HCT116 (cell line): Measurements from ENCODE around the gene RREB1. TPM values are rescaled to one million over a fixed set of nuclear protein-coding genes. Genes with fewer than 3 reads are reported as not detected.

Experiments used
- ATAC-seq: fragments of 200-7000 bp; cut with Tn5 transposase; 2 replicates; pipeline ENCODE4 v1.9.1; 2020; ENCODE audit warnings: mild to moderate bottlenecking, moderate library complexity
- BruUV-seq: library from RNA; stranded (reverse); fragments of 400-500 nt; replicated peaks from 2 replicates; lab custom pipeline; 2021; lab: Mats Ljungman, UMichigan
- CTCF ChIA-PET: fragments of 300-600 bp; sonication (Branson Sonifier 250); formaldehyde crosslinking; loops from one replicate; lab custom pipeline; 2021; ENCODE audit warnings: antibody characterized with exemption; lab: Charles Lee
- POLR2A ChIA-PET: fragments of 300-600, 350-600 bp; sonication (Branson Sonifier 250); formaldehyde crosslinking; loops from one replicate; lab custom pipeline; 2021; ENCODE audit warnings: antibody characterized with exemption; lab: Charles Lee
- RAD21 ChIA-PET, 2 experiments: fragments of 300-600 bp; sonication (Branson Sonifier 250); formaldehyde crosslinking; loops; one replicate each; lab custom pipeline; 2023; ENCODE audit warnings: low total read pairs in 2 of 2; ENCODE audit not compliant: uncharacterized antibody in 2 of 2, unreplicated experiment in 2 of 2, low non-redundant PET in 1 of 2; lab: Charles Lee
- DNase-seq: peaks from one replicate; pipeline ENCODE4 v3.0.0-alpha.2; 2010; ENCODE audit warnings: low read depth, low spot score
- H2AFZ ChIP-seq: fragments of 200-600 bp; shearing (Covaris generic), sonication (generic); 2 replicates; pipeline ENCODE4 v1.6.1; 2017; ENCODE audit warnings: low read depth, mixed run types, mixed read lengths, antibody characterized with exemption, low read length; ENCODE audit not compliant: poor library complexity, severe bottlenecking
- H3K27ac ChIP-seq: 2 replicates; pipeline ENCODE4 v1.5.1; 2012; ENCODE audit warnings: low read depth, low read length
- H3K27me3 ChIP-seq: fragments of 200-600 bp; sonication (generic); 2 replicates; pipeline ENCODE4 v1.6.1; 2016; ENCODE audit warnings: mixed run types, low read length, mixed read lengths; ENCODE audit not compliant: insufficient read depth
- H3K36me3 ChIP-seq, 2 experiments: fragments of 200-500 bp in 1 of 2; fragments of 200-600 bp in 1 of 2; sonication (Bioruptor generic) in 1 of 2; sonication (generic) in 1 of 2; 2 replicates each; pipeline versions ENCODE4 v1.5.1 to v1.6.1; 2014 to 2016; ENCODE audit warnings: low read length in 2 of 2, inconsistent platforms in 1 of 2, mixed read lengths in 1 of 2, mixed run types in 1 of 2; ENCODE audit not compliant: insufficient read depth in 2 of 2, control insufficient read depth in 1 of 2
- H3K4me1 ChIP-seq, 2 experiments: fragments of 200-600 bp in 1 of 2; sonication (generic) in 1 of 2; 2 replicates each; pipeline versions ENCODE4 v1.5.1 to v1.6.1; 2012 to 2017; ENCODE audit warnings: low read length in 2 of 2, inconsistent platforms in 1 of 2, mild to moderate bottlenecking in 1 of 2, mixed read lengths in 1 of 2, mixed run types in 1 of 2, moderate library complexity in 1 of 2; ENCODE audit not compliant: insufficient read depth in 2 of 2, control insufficient read depth in 1 of 2
- H3K4me2 ChIP-seq: fragments of 200-600 bp; sonication (generic); 2 replicates; pipeline ENCODE4 v1.6.1; 2017; ENCODE audit warnings: mixed run types, low read length, mixed read lengths
- H3K4me3 ChIP-seq, 2 experiments: fragments of 200-600 bp in 1 of 2; sonication (generic) in 1 of 2; replicated peaks in 1 of 2; 2 replicates each; pipeline ENCODE4 v1.5.1; 2011 to 2016; ENCODE audit warnings: low read length in 2 of 2, control low read depth in 1 of 2, low read depth in 1 of 2, mild to moderate bottlenecking in 1 of 2, mixed read lengths in 1 of 2, mixed run types in 1 of 2
- H3K79me2 ChIP-seq: fragments of 200-600 bp; sonication (generic); 2 replicates; pipeline ENCODE4 v1.6.1; 2017; ENCODE audit warnings: mild to moderate bottlenecking, mixed run types, low read length, moderate library complexity, mixed read lengths; ENCODE audit not compliant: insufficient read depth
- H3K9ac ChIP-seq: fragments of 200-600 bp; sonication (generic); 2 replicates; pipeline ENCODE4 v1.6.1; 2016; ENCODE audit warnings: low read length, mixed read lengths
- H3K9me2 ChIP-seq: fragments of 200-600 bp; sonication (generic), shearing (Covaris generic); 2 replicates; pipeline ENCODE4 v1.6.1; 2017; ENCODE audit warnings: mixed run types, mild to moderate bottlenecking, moderate library complexity; ENCODE audit not compliant: insufficient read depth
- H3K9me3 ChIP-seq, 2 experiments: fragments of 200-500 bp in 1 of 2; fragments of 200-600 bp in 1 of 2; sonication (Bioruptor generic) in 1 of 2; sonication (generic) in 1 of 2; 2 replicates each; pipeline ENCODE4 v1.6.1; 2014 to 2017; ENCODE audit warnings: low read length in 2 of 2, mixed read lengths in 2 of 2, inconsistent platforms in 1 of 2, low read depth in 1 of 2, mild to moderate bottlenecking in 1 of 2, mixed run types in 1 of 2, moderate library complexity in 1 of 2; ENCODE audit not compliant: control insufficient read depth in 1 of 2, insufficient read depth in 1 of 2
- H4K20me1 ChIP-seq: fragments of 200-600 bp; sonication (generic), shearing (Covaris generic); 2 replicates; pipeline ENCODE4 v1.6.1; 2017; ENCODE audit warnings: mixed run types, mild to moderate bottlenecking, moderate library complexity; ENCODE audit not compliant: insufficient read depth
- CBX3 ChIP-seq: IDR thresholded peaks from 2 replicates; pipeline ENCODE4 v1.6.1; 2012; ENCODE audit warnings: low read depth
- CEBPB ChIP-seq: IDR thresholded peaks from 2 replicates; pipeline ENCODE4 v1.6.1; 2012; ENCODE audit warnings: low read depth
- EGR1 ChIP-seq: IDR thresholded peaks from 2 replicates; pipeline ENCODE4 v1.6.1; 2012; ENCODE audit warnings: low read depth
- EZH2 ChIP-seq: fragments of 200-600 bp; sonication (generic); IDR thresholded peaks from 2 replicates; pipeline ENCODE4 v1.6.1; 2017; ENCODE audit warnings: antibody characterized with exemption, mixed run types
- EZH2phosphoT487 ChIP-seq: fragments of 200-600 bp; IDR thresholded peaks from 2 replicates; pipeline ENCODE4 v1.6.1; 2018; ENCODE audit warnings: antibody characterized with exemption, borderline replicate concordance
- FOSL1 ChIP-seq: IDR thresholded peaks from 2 replicates; pipeline ENCODE4 v1.6.1; 2012; ENCODE audit warnings: low read depth
- JUND ChIP-seq: IDR thresholded peaks from 2 replicates; pipeline ENCODE4 v1.6.1; 2012
- POLR2A ChIP-seq: IDR thresholded peaks from 2 replicates; pipeline ENCODE4 v1.7.0; 2011; ENCODE audit warnings: borderline replicate concordance; ENCODE audit not compliant: insufficient read depth, insufficient read length; ENCODE audit errors: extremely low read depth
- POLR2AphosphoS5 ChIP-seq: IDR thresholded peaks from 2 replicates; pipeline ENCODE4 v1.6.1; 2011; ENCODE audit warnings: mild to moderate bottlenecking, low read depth, low read length, moderate library complexity
- SIN3A ChIP-seq: IDR thresholded peaks from 2 replicates; pipeline ENCODE4 v1.6.1; 2012; ENCODE audit warnings: low read depth
- SP1 ChIP-seq: IDR thresholded peaks from 2 replicates; pipeline ENCODE4 v1.6.1; 2012; ENCODE audit warnings: low read depth
- SRF ChIP-seq: IDR thresholded peaks from 2 replicates; pipeline ENCODE4 v1.6.1; 2012; ENCODE audit warnings: low read depth
- TCF7L2 ChIP-seq: IDR thresholded peaks from 2 replicates; pipeline ENCODE4 v1.7.0; 2011; ENCODE audit warnings: borderline replicate concordance, inconsistent platforms; ENCODE audit not compliant: insufficient read depth, insufficient read length; ENCODE audit errors: extremely low read depth
- YY1 ChIP-seq: IDR thresholded peaks from 2 replicates; pipeline ENCODE4 v1.6.1; 2011; ENCODE audit warnings: low read length, low read depth, moderate library complexity, mild to moderate bottlenecking; ENCODE audit not compliant: insufficient replicate concordance; ENCODE audit errors: extremely low read depth
- ZFX ChIP-seq: fragments of 450-650 bp; IDR thresholded peaks from 2 replicates; pipeline ENCODE4 v1.6.1; 2017
- ZNF274 ChIP-seq: fragments of 200-500 bp; sonication (Bioruptor generic); IDR thresholded peaks from 2 replicates; pipeline ENCODE4 v1.6.1; 2014; ENCODE audit warnings: mild to moderate bottlenecking, low read depth, low read length, inconsistent platforms
- intact Hi-C: fragments of 100-400 bp; cut with micrococcal nuclease; formaldehyde crosslinking; loops from 2 replicates; pipeline ENCODE4 v1.10.0; 2022
- total RNA-seq: library from RNA; stranded (reverse); gene quantifications from one replicate; pipeline ENCODE4 v1.2.1, GENCODE V29; 2021; ENCODE audit not compliant: unreplicated experiment
- TF ChIP-seq, protein P1 (sequence below): IDR thresholded peaks from 2 replicates; pipeline ENCODE4 v1.6.1; 2011; ENCODE audit warnings: mild to moderate bottlenecking, low read length, moderate library complexity; ENCODE audit not compliant: insufficient replicate concordance; ENCODE audit errors: extremely low read depth
- TF ChIP-seq, protein P2 (sequence below), 3 experiments: fragments of 200-600 bp in 1 of 3; sonication (generic) in 1 of 3; IDR thresholded peaks in 2 of 3; conservative IDR thresholded peaks in 1 of 3; 2 replicates each; pipeline ENCODE4 v1.5.1; 2012 to 2017; ENCODE audit warnings: low read depth in 2 of 3, low read length in 2 of 3, antibody characterized with exemption in 1 of 3, borderline replicate concordance in 1 of 3, control low read depth in 1 of 3, mild to moderate bottlenecking in 1 of 3, mixed read lengths in 1 of 3, mixed run types in 1 of 3, moderate library complexity in 1 of 3; ENCODE audit not compliant: insufficient read depth in 1 of 3
- TF ChIP-seq, protein P3 (sequence below): IDR thresholded peaks from 2 replicates; pipeline ENCODE4 v1.6.1; 2012
- TF ChIP-seq, protein P4 (sequence below): IDR thresholded peaks from 2 replicates; pipeline ENCODE4 v1.6.1; 2012

Gene RREB1
- total RNA-seq, 1 experiment from 2014 or later: 47.9 TPM

DNA sequence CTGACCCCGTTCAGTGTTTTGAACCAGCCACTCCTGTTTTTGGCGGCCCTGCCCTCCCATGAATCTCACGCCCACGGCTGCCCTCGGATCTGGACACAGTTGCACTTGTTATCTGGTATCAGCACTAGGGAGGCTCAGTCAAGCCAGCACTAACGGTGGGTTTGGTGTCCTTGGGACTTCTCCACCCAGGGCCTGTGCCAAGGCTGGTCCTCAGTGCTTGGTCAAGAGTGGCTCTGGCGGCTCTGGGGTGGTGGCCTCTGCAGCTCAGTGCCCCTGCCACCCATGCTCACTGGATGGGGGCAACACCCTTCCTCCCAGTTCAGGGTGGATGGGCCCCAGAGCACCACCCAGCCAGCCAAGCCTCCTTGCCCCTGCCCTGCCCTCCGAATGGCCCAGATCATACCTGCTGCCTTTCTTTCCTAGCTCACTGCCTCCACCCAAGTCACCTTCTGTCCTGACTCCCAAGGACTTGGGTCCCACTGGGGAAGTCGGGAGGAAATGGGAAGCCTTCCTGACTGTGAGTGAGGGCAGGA, 150.5 kb downstream of the RREB1 start:
- RAD21 ChIA-PET: no interaction called here
- no peak for TF ChIP-seq TCF7L2
- no peak for TF ChIP-seq EZH2phosphoT487
- TF ChIP-seq SP1: no peak
- TF ChIP-seq ZFX: no peak
- TF ChIP-seq, protein P1, sequence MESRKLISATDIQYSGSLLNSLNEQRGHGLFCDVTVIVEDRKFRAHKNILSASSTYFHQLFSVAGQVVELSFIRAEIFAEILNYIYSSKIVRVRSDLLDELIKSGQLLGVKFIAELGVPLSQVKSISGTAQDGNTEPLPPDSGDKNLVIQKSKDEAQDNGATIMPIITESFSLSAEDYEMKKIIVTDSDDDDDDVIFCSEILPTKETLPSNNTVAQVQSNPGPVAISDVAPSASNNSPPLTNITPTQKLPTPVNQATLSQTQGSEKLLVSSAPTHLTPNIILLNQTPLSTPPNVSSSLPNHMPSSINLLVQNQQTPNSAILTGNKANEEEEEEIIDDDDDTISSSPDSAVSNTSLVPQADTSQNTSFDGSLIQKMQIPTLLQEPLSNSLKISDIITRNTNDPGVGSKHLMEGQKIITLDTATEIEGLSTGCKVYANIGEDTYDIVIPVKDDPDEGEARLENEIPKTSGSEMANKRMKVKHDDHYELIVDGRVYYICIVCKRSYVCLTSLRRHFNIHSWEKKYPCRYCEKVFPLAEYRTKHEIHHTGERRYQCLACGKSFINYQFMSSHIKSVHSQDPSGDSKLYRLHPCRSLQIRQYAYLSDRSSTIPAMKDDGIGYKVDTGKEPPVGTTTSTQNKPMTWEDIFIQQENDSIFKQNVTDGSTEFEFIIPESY: no peak
- no peak for TF ChIP-seq SRF
- TF ChIP-seq YY1: no peak
- TF ChIP-seq EGR1: no peak
- TF ChIP-seq, protein P2, sequence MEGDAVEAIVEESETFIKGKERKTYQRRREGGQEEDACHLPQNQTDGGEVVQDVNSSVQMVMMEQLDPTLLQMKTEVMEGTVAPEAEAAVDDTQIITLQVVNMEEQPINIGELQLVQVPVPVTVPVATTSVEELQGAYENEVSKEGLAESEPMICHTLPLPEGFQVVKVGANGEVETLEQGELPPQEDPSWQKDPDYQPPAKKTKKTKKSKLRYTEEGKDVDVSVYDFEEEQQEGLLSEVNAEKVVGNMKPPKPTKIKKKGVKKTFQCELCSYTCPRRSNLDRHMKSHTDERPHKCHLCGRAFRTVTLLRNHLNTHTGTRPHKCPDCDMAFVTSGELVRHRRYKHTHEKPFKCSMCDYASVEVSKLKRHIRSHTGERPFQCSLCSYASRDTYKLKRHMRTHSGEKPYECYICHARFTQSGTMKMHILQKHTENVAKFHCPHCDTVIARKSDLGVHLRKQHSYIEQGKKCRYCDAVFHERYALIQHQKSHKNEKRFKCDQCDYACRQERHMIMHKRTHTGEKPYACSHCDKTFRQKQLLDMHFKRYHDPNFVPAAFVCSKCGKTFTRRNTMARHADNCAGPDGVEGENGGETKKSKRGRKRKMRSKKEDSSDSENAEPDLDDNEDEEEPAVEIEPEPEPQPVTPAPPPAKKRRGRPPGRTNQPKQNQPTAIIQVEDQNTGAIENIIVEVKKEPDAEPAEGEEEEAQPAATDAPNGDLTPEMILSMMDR (IDR thresholded peaks at IDR 0.05 in 2 of 3, conservative IDR thresholded peaks at IDR 0.05 in 1 of 3; ENCODE audit: borderline replicate concordance in 1 of 3, insufficient read depth in 1 of 3, low read depth in 2 of 3, low read length in 2 of 3): no peak
- no peak for TF ChIP-seq JUND
- TF ChIP-seq POLR2AphosphoS5: no peak
- no peak for TF ChIP-seq FOSL1
- TF ChIP-seq, protein P3, sequence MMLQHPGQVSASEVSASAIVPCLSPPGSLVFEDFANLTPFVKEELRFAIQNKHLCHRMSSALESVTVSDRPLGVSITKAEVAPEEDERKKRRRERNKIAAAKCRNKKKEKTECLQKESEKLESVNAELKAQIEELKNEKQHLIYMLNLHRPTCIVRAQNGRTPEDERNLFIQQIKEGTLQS: no peak
- no peak for TF ChIP-seq EZH2
- TF ChIP-seq POLR2A: no peak
- TF ChIP-seq CEBPB: no peak
- no peak for TF ChIP-seq ZNF274
- TF ChIP-seq, protein P4, sequence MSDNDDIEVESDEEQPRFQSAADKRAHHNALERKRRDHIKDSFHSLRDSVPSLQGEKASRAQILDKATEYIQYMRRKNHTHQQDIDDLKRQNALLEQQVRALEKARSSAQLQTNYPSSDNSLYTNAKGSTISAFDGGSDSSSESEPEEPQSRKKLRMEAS: no peak
- TF ChIP-seq CBX3: no peak
- TF ChIP-seq SIN3A: no peak
- Histone ChIP-seq H3K4me1 (peaks cover 12 to 21% of the 10 kb centered on the region in 2 experiments), H3K9ac (no peak overlapping the region), H3K36me3 (no peaks in the 10 kb centered on the region), H3K4me2 (no peak overlapping the region), H3K27ac (no peak overlapping the region), H2AFZ (no peak overlapping the region), H3K27me3 (no peaks in the 10 kb centered on the region), H3K79me2 (no peaks in the 10 kb centered on the region), H3K9me3 (no peaks in the 10 kb centered on the region), H4K20me1 (no peaks in the 10 kb centered on the region), H3K9me2 (no peaks in the 10 kb centered on the region), H3K4me3 (no peak overlapping the region)
- CTCF ChIA-PET: no interaction called here
- POLR2A ChIA-PET: no interaction called here
- ATAC-seq: no peak
- DNase-seq: no peak
- no TSS peak for BruUV-seq
- intact Hi-C loops: no loop called here
